Measurements from ENCODE around the gene PARD3B.

PARD3B gene

GRCh38 chr2:205496772-205497171 lies 951.5 kb downstream of the PARD3B start:
- no peaks in the 10 kb centered on the region for H3K27me3 ChIP-seq (ENCODE audit: insufficient read depth, poor library complexity, severe bottlenecking)
- no peak for TF ChIP-seq CTCF (IDR thresholded peaks at IDR 0.05; ENCODE audit: insufficient read depth, low read length)
- TF ChIP-seq REST (IDR thresholded peaks at IDR 0.05; ENCODE audit: insufficient replicate concordance, low read depth), result no peak
- TF ChIP-seq POLR2AphosphoS5 (IDR thresholded peaks at IDR 0.05; ENCODE audit: low read depth), result no peak
- no peak for TF ChIP-seq GABPA (IDR thresholded peaks at IDR 0.05; ENCODE audit: low read depth)
- TF ChIP-seq SPI1 (IDR thresholded peaks at IDR 0.05; ENCODE audit: borderline replicate concordance, low read depth), result no peak

GRCh38 chr2:205499006-205499405 lies 953.7 kb downstream of the PARD3B start:
- H3K27ac ChIP-seq (replicated peaks), result no peak overlapping the region
- H3K4me3 ChIP-seq (replicated peaks; ENCODE audit: insufficient read depth, low read length), result no peak overlapping the region
- TF ChIP-seq GABPA (IDR thresholded peaks at IDR 0.05; ENCODE audit: low read depth) (no peak), POLR2AphosphoS5 (IDR thresholded peaks at IDR 0.05; ENCODE audit: low read depth) (no peak), CTCF (IDR thresholded peaks at IDR 0.05; ENCODE audit: insufficient read depth, low read length) (no peak), SPI1 (IDR thresholded peaks at IDR 0.05; ENCODE audit: borderline replicate concordance, low read depth) (no peak), REST (IDR thresholded peaks at IDR 0.05; ENCODE audit: insufficient replicate concordance, low read depth) (no peak)
- H3K27me3 ChIP-seq (ENCODE audit: insufficient read depth, poor library complexity, severe bottlenecking), result no peaks in the 10 kb centered on the region
- no peak for DNase-seq (ENCODE audit: low read depth in 1 of 2, low spot score in 1 of 2)

More at GRCh38 chr2:205496772-205497171, 951.5 kb downstream of the PARD3B start:
- Histone ChIP-seq H3K27ac (replicated peaks) (no peak overlapping the region), H3K4me3 (replicated peaks; ENCODE audit: insufficient read depth, low read length) (no peak overlapping the region)
- no peak for DNase-seq (ENCODE audit: low read depth in 1 of 2, low spot score in 1 of 2)

- H3K27ac ChIP-seq (replicated peaks), result no peak overlapping the region
- DNase-seq (ENCODE audit: low read depth in 1 of 2, low spot score in 1 of 2), result no peak
- TF ChIP-seq CTCF (IDR thresholded peaks at IDR 0.05; ENCODE audit: insufficient read depth, low read length) (no peak), SPI1 (IDR thresholded peaks at IDR 0.05; ENCODE audit: borderline replicate concordance, low read depth) (no peak), POLR2AphosphoS5 (IDR thresholded peaks at IDR 0.05; ENCODE audit: low read depth) (no peak), GABPA (IDR thresholded peaks at IDR 0.05; ENCODE audit: low read depth) (no peak), REST (IDR thresholded peaks at IDR 0.05; ENCODE audit: insufficient replicate concordance, low read depth) (no peak)
- no peaks in the 10 kb centered on the region for H3K27me3 ChIP-seq (ENCODE audit: insufficient read depth, poor library complexity, severe bottlenecking)
- H3K4me3 ChIP-seq (replicated peaks; ENCODE audit: insufficient read depth, low read length), result no peak overlapping the region
Observed at GRCh38 chr2:205500065-205500464, 954.8 kb downstream of the PARD3B start.
